BE2C (cell line): ENCODE results near the gene RSBN1L.

Experiments
- DNase-seq: peaks from one replicate; pipeline ENCODE4 v3.0.0-alpha.2; 2020
- H3K27me3 ChIP-seq: fragments of 250-450 bp; sonication (Bioruptor Pico); 2 replicates; pipeline ENCODE4 v1.5.1; 2020; ENCODE audit warnings: mild to moderate bottlenecking
- H3K36me3 ChIP-seq: fragments of 250-450 bp; sonication (Bioruptor Pico); 2 replicates; pipeline ENCODE4 v1.5.1; 2020; ENCODE audit warnings: mild to moderate bottlenecking
- H3K4me1 ChIP-seq: fragments of 250-450 bp; sonication (Bioruptor Pico); 2 replicates; pipeline ENCODE4 v1.5.1; 2020
- H3K4me3 ChIP-seq: 2 replicates; pipeline ENCODE4 v1.5.1; 2011; ENCODE audit warnings: low read depth, low read length
- H3K9me3 ChIP-seq: fragments of 250-450 bp; sonication (Bioruptor Pico); 2 replicates; pipeline ENCODE4 v1.5.1; 2020
- TF ChIP-seq, protein P1 (sequence below): IDR thresholded peaks from 2 replicates; pipeline ENCODE4 v1.5.1; 2012; ENCODE audit warnings: mild to moderate bottlenecking, low read depth, low read length

Gene RSBN1L

DNA sequence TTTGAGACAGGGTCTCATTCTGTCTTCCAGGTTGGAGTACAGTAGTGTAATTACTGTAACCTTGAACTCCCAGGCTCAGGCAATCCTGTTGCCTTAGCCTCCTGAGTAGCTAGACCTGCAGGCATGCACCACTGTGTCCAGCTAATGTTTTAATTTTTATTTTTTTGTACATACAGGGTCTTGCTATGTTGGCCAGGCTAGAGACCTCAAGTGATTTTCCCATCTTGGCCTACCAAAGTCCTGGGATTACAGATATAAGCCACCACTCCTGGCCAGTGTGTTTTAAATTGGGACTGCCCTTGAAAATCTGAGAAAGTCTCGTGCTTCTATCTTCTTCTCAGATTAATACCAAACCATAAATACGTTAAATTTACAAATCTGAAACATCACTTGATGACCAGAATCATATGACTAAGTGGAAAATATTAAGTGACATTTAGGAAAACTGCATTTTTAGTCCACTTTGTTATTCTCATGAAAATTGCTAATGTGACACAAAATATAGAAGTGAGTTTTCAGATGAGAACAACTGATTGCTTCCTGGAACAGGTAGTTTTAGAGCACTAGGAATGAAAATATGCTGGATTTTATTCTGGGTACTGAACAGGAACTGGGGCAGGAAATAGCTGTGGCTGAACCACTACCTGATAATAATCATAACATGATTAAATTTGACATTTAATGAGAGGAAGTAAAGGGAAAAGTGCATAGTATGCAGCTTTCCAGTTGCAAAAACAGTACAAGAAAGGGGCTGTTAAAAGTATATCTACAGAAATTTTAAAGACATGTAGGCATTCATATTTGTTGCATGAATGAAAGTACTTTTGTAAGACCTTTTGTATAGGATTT lies 106.5 kb downstream of the RSBN1L start:
- H3K27me3 ChIP-seq, result no peaks in the 10 kb centered on the region
- no peaks in the 10 kb centered on the region; the same call in 1 of the 2 replicates for H3K4me1 ChIP-seq
- no peaks in the 10 kb centered on the region for H3K36me3 ChIP-seq
- TF ChIP-seq, protein P1, sequence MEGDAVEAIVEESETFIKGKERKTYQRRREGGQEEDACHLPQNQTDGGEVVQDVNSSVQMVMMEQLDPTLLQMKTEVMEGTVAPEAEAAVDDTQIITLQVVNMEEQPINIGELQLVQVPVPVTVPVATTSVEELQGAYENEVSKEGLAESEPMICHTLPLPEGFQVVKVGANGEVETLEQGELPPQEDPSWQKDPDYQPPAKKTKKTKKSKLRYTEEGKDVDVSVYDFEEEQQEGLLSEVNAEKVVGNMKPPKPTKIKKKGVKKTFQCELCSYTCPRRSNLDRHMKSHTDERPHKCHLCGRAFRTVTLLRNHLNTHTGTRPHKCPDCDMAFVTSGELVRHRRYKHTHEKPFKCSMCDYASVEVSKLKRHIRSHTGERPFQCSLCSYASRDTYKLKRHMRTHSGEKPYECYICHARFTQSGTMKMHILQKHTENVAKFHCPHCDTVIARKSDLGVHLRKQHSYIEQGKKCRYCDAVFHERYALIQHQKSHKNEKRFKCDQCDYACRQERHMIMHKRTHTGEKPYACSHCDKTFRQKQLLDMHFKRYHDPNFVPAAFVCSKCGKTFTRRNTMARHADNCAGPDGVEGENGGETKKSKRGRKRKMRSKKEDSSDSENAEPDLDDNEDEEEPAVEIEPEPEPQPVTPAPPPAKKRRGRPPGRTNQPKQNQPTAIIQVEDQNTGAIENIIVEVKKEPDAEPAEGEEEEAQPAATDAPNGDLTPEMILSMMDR, result no peak
- no peak overlapping the region for H3K4me3 ChIP-seq
- no peaks in the 10 kb centered on the region for H3K9me3 ChIP-seq
- no peak for DNase-seq

DNA sequence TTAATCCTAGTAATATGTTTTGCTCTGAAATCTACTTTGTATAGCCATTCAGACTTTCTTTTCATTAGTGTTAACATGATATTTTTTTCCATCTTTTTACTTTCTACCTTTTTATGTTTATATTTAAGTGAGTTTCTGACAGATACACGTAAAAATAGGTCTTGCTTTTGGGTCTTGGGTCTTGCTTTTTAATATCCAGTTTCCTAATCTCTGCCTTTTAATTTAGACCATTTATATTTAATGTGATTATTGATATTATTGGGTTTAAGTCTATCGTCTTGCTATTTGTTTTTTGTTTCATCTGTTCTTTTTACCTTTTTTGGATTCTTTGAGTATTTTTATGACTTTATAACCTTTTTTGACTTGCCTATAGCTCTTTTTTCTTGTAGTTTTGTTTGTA lies 110.2 kb downstream of the RSBN1L start:
- Histone ChIP-seq H3K4me1 (no peaks in the 10 kb centered on the region; the same call in 1 of the 2 replicates), H3K36me3 (peaks cover 4% of the 10 kb centered on the region; the same call in 1 of the 2 replicates), H3K27me3 (no peaks in the 10 kb centered on the region), H3K4me3 (no peak overlapping the region), H3K9me3 (no peaks in the 10 kb centered on the region)
- TF ChIP-seq, protein P1, result no peak
- DNase-seq, result no peak

DNA sequence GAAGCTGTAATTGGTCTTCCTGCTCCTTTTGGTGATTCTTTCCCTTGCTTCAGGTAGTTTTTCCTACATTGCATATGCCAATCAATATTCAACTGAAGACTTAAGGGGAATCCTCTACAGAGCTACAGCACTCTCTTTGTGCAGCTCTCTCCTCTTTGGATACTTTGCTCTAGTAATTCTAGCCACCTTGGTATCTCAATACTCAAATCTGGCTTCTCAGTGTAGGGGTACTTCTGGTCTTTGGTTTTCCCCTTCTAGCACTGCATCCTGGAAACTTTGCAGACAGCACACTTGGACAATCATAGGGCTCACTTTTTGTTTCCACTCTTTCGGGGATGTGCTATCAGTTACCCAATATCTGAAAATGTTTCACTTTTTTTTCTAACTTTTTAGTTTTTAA lies 112.3 kb downstream of the RSBN1L start:
- no peaks in the 10 kb centered on the region for H3K27me3 ChIP-seq
- H3K4me1 ChIP-seq, result peaks cover 8% of the 10 kb centered on the region
- H3K36me3 ChIP-seq, result peaks cover 4% of the 10 kb centered on the region; the same call in 1 of the 2 replicates
- TF ChIP-seq, protein P1, result no peak
- no peak overlapping the region for H3K4me3 ChIP-seq
- no peaks in the 10 kb centered on the region for H3K9me3 ChIP-seq
- DNase-seq, result no peak

DNA sequence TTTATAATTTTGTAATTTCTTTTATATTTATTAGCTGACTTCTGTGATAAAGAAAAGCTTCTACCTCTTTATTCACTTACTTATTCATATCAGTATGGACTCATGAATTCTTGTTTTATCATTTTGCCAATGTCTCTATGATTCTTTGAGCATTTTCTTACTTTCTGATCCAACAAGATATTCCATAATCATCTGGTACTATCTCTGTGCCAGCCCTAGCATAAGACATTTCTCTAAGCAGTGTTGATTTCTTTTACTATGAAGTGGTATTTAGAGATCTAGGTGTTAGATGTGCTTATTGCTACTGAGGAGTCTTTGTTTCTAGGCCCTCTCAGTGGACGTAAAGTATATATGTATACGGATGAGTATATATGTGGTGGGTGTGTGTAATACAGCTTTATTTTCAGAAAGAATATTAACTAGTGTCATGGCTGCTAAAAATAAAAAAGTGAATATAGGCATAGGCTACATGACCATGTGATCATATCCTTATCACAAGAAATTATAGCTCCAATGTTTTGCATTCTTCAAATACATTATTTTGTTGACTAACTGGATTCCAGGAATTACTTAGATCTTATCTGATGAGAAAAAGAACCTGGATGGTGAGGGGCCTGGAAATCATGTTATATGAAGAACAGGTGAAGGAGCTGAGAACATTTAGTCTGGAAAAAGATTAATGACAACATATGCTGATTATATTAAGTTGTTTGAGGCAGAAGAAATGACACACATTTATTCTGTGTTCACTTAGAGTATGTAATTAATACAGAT lies 115.4 kb downstream of the RSBN1L start:
- no peak overlapping the region for H3K4me3 ChIP-seq
- peaks cover 8% of the 10 kb centered on the region for H3K4me1 ChIP-seq
- no peaks in the 10 kb centered on the region for H3K9me3 ChIP-seq
- no peaks in the 10 kb centered on the region for H3K27me3 ChIP-seq
- TF ChIP-seq, protein P1, result no peak
- peaks cover 4% of the 10 kb centered on the region; the same call in 1 of the 2 replicates for H3K36me3 ChIP-seq
- DNase-seq, result no peak

DNA sequence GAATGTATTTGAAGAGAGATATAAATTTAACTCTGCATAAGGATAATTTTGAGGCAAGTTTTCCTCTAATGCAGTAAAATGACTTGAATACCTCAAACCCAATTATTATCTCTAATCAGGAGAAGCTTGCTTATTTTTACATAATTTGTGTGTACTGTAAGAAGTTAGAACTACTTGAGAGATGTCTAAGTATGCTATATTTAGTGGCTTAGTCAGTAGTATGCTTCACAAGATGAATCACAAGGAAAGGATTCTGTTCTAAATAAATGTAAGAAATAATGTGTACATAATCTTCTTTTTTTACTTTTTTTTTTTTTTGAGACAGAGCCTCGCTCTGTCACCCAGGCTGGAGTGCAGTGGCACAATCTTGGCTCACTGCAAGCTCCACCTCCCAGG lies 116.0 kb downstream of the RSBN1L start:
- Histone ChIP-seq H3K36me3 (peaks cover 4% of the 10 kb centered on the region; the same call in 1 of the 2 replicates), H3K27me3 (no peaks in the 10 kb centered on the region), H3K4me1 (peaks cover 8% of the 10 kb centered on the region), H3K4me3 (no peak overlapping the region), H3K9me3 (no peaks in the 10 kb centered on the region)
- DNase-seq, result no peak
- TF ChIP-seq, protein P1, result no peak
